HG03354 (cell line): ENCODE data around the gene PSMD3.
A peak's percentile ranks its signal among the peaks of the same experiment; 100 is the strongest.

ENCODE experiments used
- ATAC-seq: cut with Tn5 transposase; IDR thresholded peaks from one replicate; pipeline ENCODE4 v1.9.1; 2021; ENCODE audit warnings: mild to moderate bottlenecking; ENCODE audit not compliant: unreplicated experiment, poor library complexity, severe bottlenecking

PSMD3 gene

DNA sequence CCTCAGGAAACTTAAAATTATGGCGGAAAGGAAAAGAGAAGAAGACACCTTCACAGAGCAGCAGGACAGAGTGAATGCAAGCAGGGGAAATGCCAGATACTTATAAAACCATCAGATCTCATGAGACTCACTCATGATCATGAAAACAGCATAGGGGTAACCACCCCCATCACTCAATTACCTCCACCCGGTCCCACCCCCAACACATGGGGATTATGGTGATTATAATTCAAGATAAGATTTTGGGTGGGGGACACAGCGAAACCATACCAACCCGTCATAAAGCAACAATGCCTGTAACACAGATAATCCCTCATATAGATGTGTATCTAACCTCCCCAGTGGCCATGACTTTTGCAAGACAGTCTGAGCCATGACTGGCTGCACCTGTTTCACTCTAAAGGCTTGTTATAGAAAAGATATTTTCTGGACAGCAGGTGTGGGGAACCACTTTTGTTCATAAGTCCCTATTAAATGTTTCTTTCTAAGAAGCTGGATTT lies 24.8 kb upstream of the PSMD3 start:
- ATAC-seq, result no peak

DNA sequence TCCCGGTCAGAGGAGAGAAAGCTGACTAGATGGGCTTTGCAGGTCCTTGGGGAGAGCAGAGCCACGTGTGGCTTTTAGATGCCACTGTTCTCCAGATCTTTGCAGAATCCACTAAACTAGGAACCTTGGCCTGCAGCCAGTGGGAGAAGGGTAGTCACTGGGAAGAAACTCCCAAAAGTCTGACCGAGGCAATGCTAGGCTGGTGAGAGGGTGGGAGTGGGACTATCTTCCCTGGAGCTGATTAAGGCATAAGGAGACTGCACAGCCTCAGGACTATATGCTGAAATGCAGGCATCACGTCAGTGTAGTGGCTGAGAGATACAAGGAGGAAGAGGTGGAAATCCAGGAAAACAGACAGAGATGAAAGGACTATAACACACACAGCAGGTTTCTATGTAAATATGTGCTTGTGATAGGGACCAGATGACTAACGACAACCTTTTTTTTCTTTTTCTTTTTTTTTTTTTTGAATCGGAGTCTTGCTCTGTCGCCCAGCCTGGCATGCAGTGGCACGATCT lies 20.0 kb upstream of the PSMD3 start:
- ATAC-seq, result no peak

GRCh38 chr17:39962642-39963220 lies 17.9 kb upstream of the PSMD3 start, which contains the start of gene GSDMA:
TSS of gene GSDMA (plus strand) at chr17:39963004. CDS start at chr17:39965688, 2,684 bp downstream.
- no peak for ATAC-seq

DNA sequence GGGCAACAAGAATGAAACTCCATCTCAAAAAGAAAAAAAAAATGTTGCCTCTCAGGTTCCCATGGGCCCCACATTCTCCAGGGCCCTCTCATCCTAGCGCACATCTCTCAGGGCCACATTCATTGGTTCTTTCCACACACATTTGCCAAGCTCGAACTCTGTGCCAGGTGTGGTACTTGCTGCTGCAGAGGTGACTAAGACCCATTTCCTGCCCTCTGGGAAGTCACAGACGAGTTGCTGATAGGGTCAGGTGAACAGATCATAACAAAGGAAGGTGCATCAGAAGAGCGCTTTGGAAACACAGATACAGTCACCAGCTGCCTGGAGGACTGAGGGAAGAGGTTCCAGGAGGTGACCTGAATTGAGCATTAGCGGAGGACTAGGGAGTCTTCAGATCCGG lies 16.8 kb upstream of the PSMD3 start:
- ATAC-seq, result no peak

DNA sequence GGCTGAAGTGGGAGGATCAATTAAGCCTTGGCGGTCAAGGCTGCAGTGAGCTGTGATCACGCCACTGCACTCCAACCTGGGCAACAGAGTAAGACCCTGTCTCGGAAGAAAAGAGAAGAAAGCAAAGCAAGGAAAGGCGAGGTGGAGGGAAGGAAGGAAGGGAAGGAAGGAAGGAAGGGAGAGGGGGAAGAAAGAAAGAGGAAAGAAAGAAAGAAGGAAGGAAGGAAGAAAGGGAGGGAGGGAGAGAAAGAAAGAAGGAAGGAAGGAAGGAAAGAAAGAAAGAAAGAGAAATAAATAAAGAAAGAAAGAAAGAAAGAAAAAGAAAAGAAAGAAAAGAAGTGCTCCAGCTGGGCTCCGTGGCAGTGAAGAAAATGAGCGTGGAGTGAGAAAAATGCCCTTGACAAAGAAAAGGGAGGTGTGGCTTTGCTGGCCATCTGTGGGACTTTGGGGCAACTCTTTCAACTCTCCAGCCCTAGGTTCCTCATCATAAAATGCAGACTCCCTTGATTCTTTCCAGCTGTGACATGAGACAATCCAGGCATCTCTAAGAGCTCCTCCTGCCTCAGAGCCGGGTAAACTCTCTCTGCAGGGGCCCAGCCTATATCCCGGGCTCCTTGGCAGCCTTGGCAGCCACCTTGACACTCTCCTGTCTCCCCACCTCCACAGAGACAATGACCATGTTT lies 15.4 kb upstream of the PSMD3 start:
- ATAC-seq, result no peak

- no peak for ATAC-seq
Measured at GRCh38 chr17:39966771-39967170, 13.8 kb upstream of the PSMD3 start.

DNA sequence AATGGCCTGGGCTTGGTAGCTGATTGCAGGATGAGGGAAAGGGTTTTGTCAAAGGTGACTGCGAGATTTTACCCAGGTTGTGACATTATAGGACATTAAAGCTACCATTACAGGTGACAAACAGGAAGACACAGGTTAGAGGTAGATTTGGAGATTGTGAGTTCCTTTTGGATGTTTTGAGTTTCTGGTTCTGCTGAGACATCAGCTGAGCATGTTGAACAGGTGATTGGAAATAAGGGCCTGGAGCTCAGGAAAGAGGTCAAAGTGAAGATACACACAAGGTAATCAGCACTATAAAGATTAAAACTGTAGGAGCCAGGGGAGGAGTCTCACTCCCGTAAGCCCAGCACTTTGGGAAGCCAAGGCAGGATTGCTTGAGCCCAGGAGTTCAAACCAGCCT lies 11.8 kb upstream of the PSMD3 start:
- ATAC-seq, result no peak

DNA sequence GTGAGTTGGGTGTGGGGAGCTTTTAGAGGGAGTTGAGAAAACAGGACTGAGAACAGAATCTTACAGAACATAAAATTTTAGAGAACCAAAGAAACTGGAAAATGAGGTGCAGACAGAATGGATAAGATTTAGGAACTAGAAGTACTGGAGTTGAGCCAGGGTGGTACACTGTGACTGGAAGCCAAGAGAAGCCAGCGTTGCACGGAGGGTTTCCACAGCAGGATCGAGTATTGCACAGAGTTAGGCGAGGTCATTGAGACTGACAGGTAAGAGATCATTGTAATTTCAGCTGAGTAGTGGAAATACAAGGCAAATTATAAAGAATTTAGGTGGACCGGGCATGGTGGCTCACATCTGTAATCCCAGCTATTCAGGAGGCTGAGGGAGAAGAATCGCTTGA lies 11.2 kb upstream of the PSMD3 start:
- no peak for ATAC-seq

DNA sequence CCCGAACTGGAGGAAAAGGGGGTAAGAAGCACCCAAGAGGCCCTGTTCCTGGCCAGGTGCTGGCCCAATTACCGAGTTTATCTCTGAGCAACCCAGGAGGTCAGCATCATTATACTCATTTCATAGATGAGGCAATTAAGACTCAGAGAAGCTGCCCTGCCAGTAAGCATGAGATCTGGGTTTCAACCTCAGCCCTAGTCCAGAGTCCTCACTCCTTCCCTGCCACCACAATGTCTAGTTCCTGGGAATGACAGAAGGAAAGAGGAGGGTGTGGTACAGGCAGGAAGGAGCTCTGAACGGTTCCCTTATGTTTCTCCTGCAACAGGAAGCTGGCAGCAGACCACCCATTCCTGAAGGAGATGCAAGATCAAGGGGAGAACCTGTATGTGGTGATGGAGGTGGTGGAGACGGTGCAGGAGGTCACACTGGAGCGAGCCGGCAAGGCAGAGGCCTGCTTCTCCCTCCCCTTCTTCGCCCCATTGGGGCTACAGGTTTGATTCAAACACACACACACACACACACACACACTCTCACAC lies 10.4 kb upstream of the PSMD3 start:
- no peak for ATAC-seq

DNA sequence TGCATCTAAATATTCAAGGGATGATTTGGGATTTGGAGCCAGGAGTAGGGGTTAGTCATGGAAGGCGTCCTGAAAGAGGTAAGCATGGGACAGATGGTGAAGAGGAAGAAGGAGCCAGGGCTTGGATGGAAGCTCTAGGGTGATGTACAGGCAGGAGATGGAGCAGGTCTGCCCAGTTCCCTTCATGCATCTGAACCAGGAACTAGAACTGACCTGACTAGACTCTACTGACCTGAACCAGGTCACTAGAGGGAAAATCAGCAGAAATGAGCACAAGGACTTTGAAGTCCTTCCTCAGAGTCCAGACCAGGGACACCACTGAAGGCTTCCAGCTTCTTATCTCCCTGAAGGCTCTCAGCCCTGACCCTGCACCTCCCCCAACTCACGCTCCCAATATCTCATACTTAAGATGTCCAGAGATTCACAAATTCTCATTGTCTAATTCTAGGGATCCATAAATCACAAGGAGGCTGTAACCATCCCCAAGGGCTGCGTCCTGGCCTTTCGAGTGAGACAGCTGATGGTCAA lies 9.5 kb upstream of the PSMD3 start:
- no peak for ATAC-seq

- no peak for ATAC-seq
Measured at GRCh38 chr17:39972271-39972670, 8.3 kb upstream of the PSMD3 start.

GRCh38 chr17:39973496-39973895 lies 7.1 kb upstream of the PSMD3 start:
- ATAC-seq, result no peak

DNA sequence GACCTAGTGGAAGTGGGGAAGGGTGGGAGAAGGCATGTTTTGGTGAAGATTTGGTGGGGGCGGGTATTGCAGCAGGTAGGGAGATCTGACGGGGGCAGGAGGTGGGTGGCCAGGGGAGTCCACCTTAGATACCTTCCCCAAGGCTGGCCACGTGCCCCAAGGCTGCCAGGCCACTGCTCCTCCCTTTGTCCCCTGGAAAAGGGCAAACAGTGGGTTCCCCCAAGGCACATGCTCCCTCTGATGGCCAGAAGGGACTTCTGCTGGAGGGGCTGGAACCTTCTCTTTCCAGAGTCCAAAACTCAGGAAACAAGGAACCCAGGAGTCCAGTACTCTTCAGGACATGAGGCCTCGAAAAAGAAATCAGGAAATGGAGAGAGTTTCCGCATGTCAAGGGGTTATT lies 6.2 kb upstream of the PSMD3 start:
- no peak for ATAC-seq

DNA sequence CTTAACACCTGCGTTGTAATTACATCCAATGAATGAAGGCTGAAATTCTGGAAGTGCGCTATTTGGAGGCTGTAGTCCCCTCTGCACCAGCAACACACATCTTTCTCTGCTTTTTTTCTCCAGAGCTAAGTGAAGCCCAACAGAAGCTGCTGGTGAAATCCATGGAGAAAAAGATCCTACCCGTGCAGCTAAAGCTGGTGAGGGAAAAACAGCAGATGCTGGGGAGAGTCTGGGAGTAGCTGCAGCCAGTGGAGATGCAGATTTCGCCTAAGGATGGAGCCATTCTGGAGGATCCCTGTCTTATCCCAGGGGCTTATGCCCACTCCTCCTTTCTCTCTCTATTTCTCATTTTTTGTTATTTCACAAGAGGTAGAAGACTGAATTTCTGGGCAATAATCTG lies 4.8 kb upstream of the PSMD3 start:
- ATAC-seq, result no peak

- ATAC-seq, result no peak
Measured at GRCh38 chr17:39979016-39979670, 1.5 kb upstream of the PSMD3 start.

DNA sequence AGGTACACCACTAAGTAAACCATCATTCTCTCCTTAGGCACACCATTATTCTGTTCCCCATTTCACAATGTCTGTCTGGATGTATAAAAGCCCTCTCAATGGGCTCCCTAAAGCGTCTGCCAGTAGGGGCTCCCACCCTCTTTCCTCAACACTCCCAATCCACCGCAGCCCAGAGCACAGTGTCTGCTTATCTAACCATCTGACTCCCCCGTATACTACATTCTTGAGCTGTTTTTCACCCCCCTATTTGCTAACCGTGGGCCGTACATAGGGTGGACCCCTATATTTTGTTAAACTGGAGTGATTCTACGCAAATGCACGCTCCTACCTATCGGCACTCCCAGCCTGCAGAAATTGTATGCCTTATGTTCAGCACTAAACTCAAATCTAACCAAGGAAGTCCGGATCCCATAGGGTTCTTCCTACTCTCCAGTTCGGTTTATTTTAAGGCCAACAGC lies 685 bp upstream of the PSMD3 start:
- ATAC-seq, result peak; percentile 20

DNA sequence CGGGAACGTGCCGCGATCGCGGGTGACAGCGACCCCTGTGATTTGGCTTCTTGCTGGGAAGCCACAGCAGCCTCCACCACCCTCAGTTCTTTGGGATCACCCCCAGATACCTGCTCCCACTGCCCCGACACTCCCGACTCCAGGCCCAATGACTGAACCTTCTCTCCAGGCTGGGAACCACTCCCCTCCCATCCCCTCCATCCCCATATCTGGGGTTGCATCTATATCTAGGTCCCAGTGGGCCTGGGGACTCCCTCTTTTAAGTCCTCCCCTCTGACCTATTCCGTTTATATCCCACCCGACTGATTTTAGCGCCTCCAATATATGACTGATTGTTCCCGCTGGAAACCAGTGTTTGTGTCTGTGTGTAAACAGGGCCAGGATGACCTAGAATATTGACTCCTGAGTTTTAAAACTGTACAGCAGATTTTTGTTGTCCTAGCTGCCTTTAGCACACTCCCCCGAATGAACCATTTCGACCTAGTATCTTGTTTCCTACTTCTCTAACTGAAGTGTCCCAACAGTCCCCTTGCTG lies 667 bp downstream of the PSMD3 start:
- ATAC-seq, result no peak

DNA sequence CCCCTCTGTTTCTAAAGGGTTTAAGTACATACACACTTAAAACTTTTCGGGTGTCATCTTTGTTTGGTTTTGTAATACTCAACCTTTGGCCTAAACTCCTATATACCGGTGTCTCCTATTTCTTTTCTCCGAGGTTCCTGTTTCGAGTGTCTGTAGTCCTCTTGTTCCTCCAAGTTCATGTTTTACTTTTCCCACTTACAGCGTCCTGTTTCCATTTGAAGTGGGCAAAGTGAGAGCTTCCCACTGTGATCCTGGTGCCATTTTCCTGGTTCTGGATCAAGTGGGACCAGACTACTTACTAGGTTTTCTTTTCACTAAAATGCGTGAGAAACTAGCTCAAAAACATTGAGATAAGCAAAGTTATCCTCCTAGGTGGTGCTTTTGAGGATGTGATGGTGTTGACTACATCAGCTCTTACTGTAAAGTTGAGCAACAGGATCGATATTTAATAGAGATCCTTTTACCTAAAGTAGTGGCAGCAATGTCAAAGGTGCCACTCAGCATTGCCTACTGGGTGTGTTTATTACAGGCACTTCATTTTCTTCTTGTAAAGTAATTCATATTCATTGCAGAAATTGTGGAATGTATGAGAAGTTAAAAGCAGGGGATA lies 1.3 kb downstream of the PSMD3 start:
- no peak for ATAC-seq

DNA sequence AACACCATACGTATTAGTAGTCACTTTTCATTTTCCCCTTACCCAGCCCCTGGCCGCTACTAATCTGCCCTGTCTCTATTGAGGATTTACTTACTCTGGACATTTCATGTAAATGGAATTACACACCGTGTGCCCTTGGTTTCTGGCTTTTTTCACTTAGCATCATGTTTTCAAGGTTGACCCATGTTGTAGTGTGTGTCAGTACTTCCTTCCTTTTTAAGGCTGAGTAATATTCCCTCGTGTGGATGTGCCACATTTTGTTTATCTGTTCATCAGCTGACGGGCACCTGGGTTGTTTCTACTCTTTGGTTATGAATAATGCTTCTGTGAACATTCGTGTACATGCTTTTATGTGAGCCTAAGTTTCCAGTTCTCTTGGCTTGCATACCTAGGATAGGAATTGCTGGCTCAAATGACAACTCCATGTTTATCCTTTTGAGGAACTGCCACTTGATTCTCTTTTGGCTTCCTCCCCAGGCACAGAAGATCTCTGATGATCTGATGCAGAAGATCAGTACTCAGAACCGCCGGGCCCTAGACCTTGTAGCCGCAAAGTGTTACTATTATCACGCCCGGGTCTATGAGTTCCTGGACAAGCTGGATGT lies 7.7 kb downstream of the PSMD3 start:
- ATAC-seq, result no peak
